ENCODE measurements around the gene RALGPS2.
"Not testable (repeated sequence)": the region's sequence is repeated elsewhere in the genome, so short reads cannot be mapped to it uniquely, and the experiment has no call there.

The RALGPS2 gene

DNA sequence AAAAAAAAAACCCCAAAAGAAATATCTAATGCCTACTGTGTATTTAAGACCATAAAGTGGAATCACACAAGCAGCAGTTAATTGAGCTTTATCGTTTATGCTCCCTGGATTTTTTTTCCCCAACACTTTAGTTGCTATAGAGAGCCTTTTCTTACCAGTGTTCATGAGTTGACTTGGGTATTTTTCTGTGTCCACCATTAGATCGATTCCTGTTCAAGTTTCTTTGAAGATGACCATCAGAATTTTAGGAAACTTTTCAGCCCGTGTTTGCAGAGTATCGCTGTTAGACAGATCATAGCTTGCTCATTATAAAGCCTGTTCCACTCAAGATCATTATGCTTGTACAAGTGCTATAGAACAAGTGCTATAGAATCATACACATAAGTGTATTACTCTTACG lies 1.5 kb downstream of the RALGPS2 start:
- no peaks in the 10 kb centered on the region for H3K9me3 ChIP-seq (ENCODE audit: control insufficient read depth, low read length)
- peak overlapping the region; percentile 84 for H3K4me3 ChIP-seq (ENCODE audit: low read length)
- H3K9ac ChIP-seq (ENCODE audit: low read length): peak overlapping the region; percentile 95
- no peaks in the 10 kb centered on the region for H3K27me3 ChIP-seq (ENCODE audit: control insufficient read depth, insufficient read depth, low read length)
- peaks cover 9% of the 10 kb centered on the region for H3K4me1 ChIP-seq (ENCODE audit: control insufficient read depth, insufficient read depth, low read length)
- H3K36me3 ChIP-seq (ENCODE audit: control insufficient read depth, insufficient read depth, low read length): no peaks in the 10 kb centered on the region

DNA sequence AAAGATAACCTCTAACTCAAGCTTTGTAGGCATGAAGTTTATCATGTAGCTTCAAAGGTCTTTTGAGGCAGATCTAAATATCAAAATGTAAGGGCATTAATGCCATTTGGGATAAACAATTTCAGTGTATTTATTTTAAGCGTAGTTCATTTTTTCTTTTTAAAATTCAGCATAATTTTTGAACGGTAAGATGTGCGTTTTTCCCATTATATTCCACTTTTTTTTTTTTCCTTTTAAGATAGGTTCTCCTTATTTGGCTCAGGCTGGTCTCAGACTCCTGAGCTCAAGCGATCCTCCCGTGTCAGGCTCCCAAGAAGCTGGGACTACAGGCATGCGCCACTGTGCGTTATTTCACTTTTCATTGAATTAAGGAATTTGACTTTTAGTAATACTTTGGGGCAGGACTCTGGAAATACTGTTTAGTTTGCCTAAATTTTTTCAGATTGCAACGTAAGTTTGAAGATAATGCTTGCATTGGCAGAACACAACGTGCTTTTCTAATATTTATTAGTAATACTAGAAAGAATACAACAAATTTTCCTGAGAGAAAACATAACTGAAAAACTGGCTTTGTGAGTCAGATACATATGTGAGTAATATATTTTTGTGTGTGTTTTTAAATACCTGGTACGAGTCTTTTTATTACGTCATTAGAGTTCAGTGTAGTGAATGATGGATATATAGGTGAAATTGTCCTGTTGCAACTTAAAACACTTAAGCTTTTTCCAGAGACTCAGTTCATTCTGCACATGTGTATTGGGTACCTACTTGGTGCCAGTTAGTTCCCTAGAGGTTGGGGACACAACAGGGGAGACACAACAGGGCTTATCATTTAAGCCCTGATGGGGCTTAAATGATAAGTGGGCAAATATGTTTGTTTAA lies 2.2 kb downstream of the RALGPS2 start:
- H3K36me3 ChIP-seq (ENCODE audit: control insufficient read depth, insufficient read depth, low read length): no peaks in the 10 kb centered on the region
- peaks cover 9% of the 10 kb centered on the region for H3K4me1 ChIP-seq (ENCODE audit: control insufficient read depth, insufficient read depth, low read length)
- H3K9ac ChIP-seq (ENCODE audit: low read length): peak overlapping the region; percentile 95
- H3K4me3 ChIP-seq (ENCODE audit: low read length): no peak overlapping the region
- no peaks in the 10 kb centered on the region for H3K27me3 ChIP-seq (ENCODE audit: control insufficient read depth, insufficient read depth, low read length)
- H3K9me3 ChIP-seq (ENCODE audit: control insufficient read depth, low read length): no peaks in the 10 kb centered on the region

- H3K27me3 ChIP-seq (ENCODE audit: control insufficient read depth, insufficient read depth, low read length): no peaks in the 10 kb centered on the region
Measured at GRCh38 chr1:178733972-178734371, 8.9 kb downstream of the RALGPS2 start.

DNA sequence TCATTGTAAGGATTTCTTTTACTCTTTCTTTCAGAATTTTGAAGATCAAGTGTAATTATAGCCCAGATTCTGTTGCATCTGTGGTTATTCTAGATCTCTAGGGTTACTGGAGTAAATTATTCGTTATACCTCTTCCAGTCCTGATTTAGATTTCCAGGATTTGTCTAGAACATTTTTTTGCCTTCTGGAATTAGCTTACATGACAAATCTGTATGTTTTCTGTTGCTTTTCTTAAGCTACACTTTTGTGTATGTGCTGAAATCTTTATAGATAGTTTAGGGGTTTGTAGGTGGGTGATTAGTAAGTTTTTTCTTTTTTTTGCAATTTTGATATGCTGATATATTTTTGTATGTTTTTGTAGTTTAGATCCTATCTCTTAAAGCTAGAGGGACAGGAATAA lies 13.7 kb downstream of the RALGPS2 start:
- Histone ChIP-seq H3K9me3 (ENCODE audit: control insufficient read depth, low read length) (no peaks in the 10 kb centered on the region), H3K4me3 (ENCODE audit: low read length) (no peak overlapping the region), H3K27me3 (ENCODE audit: control insufficient read depth, insufficient read depth, low read length) (no peaks in the 10 kb centered on the region), H3K9ac (ENCODE audit: low read length) (no peak overlapping the region), H3K36me3 (ENCODE audit: control insufficient read depth, insufficient read depth, low read length) (no peaks in the 10 kb centered on the region), H3K4me1 (ENCODE audit: control insufficient read depth, insufficient read depth, low read length) (no peaks in the 10 kb centered on the region)

More at GRCh38 chr1:178733972-178734371, 8.9 kb downstream of the RALGPS2 start:
- Histone ChIP-seq H3K4me1 (ENCODE audit: control insufficient read depth, insufficient read depth, low read length) (no peaks in the 10 kb centered on the region), H3K9me3 (ENCODE audit: control insufficient read depth, low read length) (no peaks in the 10 kb centered on the region), H3K4me3 (ENCODE audit: low read length) (no peak overlapping the region), H3K36me3 (ENCODE audit: control insufficient read depth, insufficient read depth, low read length) (no peaks in the 10 kb centered on the region), H3K9ac (ENCODE audit: low read length) (no peak overlapping the region)

DNA sequence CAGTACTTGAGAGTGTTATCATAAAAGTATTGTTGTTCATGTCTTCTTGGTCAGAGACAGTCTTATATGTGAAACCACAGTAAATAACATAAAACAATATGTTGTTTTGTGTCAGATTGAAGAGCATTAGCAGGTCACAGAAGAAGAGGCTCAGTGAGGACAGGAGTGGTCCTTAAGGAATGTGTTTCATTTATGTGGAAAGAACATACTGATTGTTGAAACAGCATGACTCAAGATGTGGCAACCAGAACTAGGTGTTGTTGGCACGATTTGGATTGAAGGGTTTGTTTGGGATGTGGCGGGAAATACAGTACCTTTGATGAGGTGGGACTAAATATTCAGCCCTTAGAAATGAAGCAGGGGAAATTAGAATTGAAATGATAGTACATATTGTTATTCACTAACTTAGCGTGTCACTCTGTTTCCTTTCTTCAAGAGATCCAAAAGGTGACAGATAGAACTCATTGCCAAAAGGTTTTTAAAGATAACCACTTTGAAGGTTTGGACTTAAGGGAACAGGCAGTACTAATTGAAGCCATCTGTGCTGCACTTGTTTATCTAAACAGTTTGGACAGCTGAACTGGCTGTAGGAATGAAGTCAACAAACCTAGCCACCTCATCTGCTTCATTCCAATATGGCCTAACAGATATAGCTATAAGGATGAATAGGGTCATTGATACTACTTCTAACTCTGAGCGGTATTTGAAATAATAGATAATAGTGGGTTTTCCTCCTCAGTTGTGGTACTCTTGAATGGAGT lies 14.4 kb downstream of the RALGPS2 start:
- Histone ChIP-seq H3K9ac (ENCODE audit: low read length) (no peak overlapping the region), H3K9me3 (ENCODE audit: control insufficient read depth, low read length) (no peaks in the 10 kb centered on the region), H3K36me3 (ENCODE audit: control insufficient read depth, insufficient read depth, low read length) (no peaks in the 10 kb centered on the region), H3K4me3 (ENCODE audit: low read length) (no peak overlapping the region), H3K27me3 (ENCODE audit: control insufficient read depth, insufficient read depth, low read length) (no peaks in the 10 kb centered on the region), H3K4me1 (ENCODE audit: control insufficient read depth, insufficient read depth, low read length) (no peaks in the 10 kb centered on the region)

GRCh38 chr1:178740491-178740890 lies 15.4 kb downstream of the RALGPS2 start:
- no peak overlapping the region for H3K4me3 ChIP-seq (ENCODE audit: low read length)
- H3K27me3 ChIP-seq (ENCODE audit: control insufficient read depth, insufficient read depth, low read length): no peaks in the 10 kb centered on the region
- no peaks in the 10 kb centered on the region for H3K36me3 ChIP-seq (ENCODE audit: control insufficient read depth, insufficient read depth, low read length)
- H3K9ac ChIP-seq (ENCODE audit: low read length): no peak overlapping the region
- no peaks in the 10 kb centered on the region for H3K4me1 ChIP-seq (ENCODE audit: control insufficient read depth, insufficient read depth, low read length)
- H3K9me3 ChIP-seq (ENCODE audit: control insufficient read depth, low read length): no peaks in the 10 kb centered on the region

- Histone ChIP-seq H3K27me3 (ENCODE audit: control insufficient read depth, insufficient read depth, low read length) (no peaks in the 10 kb centered on the region), H3K4me3 (ENCODE audit: low read length) (no peak overlapping the region), H3K9me3 (ENCODE audit: control insufficient read depth, low read length) (no peaks in the 10 kb centered on the region), H3K9ac (ENCODE audit: low read length) (no peak overlapping the region), H3K36me3 (ENCODE audit: control insufficient read depth, insufficient read depth, low read length) (no peaks in the 10 kb centered on the region), H3K4me1 (ENCODE audit: control insufficient read depth, insufficient read depth, low read length) (no peaks in the 10 kb centered on the region)
Measured at GRCh38 chr1:178740924-178741323, 15.9 kb downstream of the RALGPS2 start.

- no peaks in the 10 kb centered on the region for H3K9me3 ChIP-seq (ENCODE audit: control insufficient read depth, low read length)
- no peaks in the 10 kb centered on the region for H3K36me3 ChIP-seq (ENCODE audit: control insufficient read depth, insufficient read depth, low read length)
- H3K4me1 ChIP-seq (ENCODE audit: control insufficient read depth, insufficient read depth, low read length): no peaks in the 10 kb centered on the region
- no peaks in the 10 kb centered on the region for H3K27me3 ChIP-seq (ENCODE audit: control insufficient read depth, insufficient read depth, low read length)
- H3K4me3 ChIP-seq (ENCODE audit: low read length): no peak overlapping the region
- no peak overlapping the region for H3K9ac ChIP-seq (ENCODE audit: low read length)
Measured at GRCh38 chr1:178743801-178744200, 18.8 kb downstream of the RALGPS2 start.

DNA sequence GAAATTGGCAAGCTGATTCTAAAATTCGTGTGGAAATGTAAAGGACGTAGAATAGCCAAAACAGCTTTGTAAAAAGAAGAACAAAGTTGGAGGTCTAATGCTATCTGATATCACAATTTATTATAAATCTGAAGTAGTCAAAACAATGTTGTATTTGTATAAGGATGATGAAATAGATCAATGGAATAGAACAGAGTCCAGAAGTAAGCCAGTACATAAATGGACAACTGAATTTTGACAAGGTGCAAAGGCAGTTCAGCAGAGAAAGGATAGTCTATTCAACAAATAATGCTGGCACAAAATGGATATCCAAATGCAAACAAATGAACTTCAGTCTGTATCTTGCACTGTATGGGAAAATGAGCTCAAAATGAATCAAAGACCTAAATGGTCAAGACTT lies 20.2 kb downstream of the RALGPS2 start:
- no peak overlapping the region for H3K9ac ChIP-seq (ENCODE audit: low read length)
- no peaks in the 10 kb centered on the region for H3K9me3 ChIP-seq (ENCODE audit: control insufficient read depth, low read length)
- H3K4me3 ChIP-seq (ENCODE audit: low read length): no peak overlapping the region
- no peaks in the 10 kb centered on the region for H3K36me3 ChIP-seq (ENCODE audit: control insufficient read depth, insufficient read depth, low read length)
- no peaks in the 10 kb centered on the region for H3K27me3 ChIP-seq (ENCODE audit: control insufficient read depth, insufficient read depth, low read length)
- no peaks in the 10 kb centered on the region for H3K4me1 ChIP-seq (ENCODE audit: control insufficient read depth, insufficient read depth, low read length)

- no peak overlapping the region for H3K9ac ChIP-seq (ENCODE audit: low read length)
Measured at GRCh38 chr1:178746345-178746744, 21.3 kb downstream of the RALGPS2 start.

DNA sequence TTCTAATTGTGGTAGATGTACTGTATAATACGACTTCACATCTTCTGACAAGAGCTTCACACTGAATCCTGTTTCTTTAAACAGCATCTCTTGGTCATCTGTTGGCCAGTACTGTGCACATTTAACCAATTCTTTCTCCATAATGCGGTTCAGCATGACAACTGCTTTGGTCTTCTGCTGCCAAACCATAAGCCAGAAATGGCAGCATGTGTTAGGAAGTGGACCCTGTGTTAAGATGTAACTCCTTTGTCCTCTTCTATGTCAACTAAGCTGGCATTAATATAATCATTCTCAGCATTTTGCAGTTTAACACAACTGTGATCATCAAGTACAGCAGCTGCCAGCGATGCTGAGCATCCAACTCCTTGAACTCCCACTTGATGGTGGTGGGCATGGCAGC lies 22.3 kb downstream of the RALGPS2 start:
- H3K27me3 ChIP-seq (ENCODE audit: control insufficient read depth, insufficient read depth, low read length); H3K9ac ChIP-seq (ENCODE audit: low read length); H3K36me3 ChIP-seq (ENCODE audit: control insufficient read depth, insufficient read depth, low read length); H3K9me3 ChIP-seq (ENCODE audit: control insufficient read depth, low read length); H3K4me3 ChIP-seq (ENCODE audit: low read length); H3K4me1 ChIP-seq (ENCODE audit: control insufficient read depth, insufficient read depth, low read length): not testable (repeated sequence)

More at GRCh38 chr1:178746345-178746744, 21.3 kb downstream of the RALGPS2 start:
- no peak overlapping the region for H3K4me3 ChIP-seq (ENCODE audit: low read length)
- no peaks in the 10 kb centered on the region for H3K36me3 ChIP-seq (ENCODE audit: control insufficient read depth, insufficient read depth, low read length)
- no peaks in the 10 kb centered on the region for H3K4me1 ChIP-seq (ENCODE audit: control insufficient read depth, insufficient read depth, low read length)
- no peaks in the 10 kb centered on the region for H3K27me3 ChIP-seq (ENCODE audit: control insufficient read depth, insufficient read depth, low read length)
- no peaks in the 10 kb centered on the region for H3K9me3 ChIP-seq (ENCODE audit: control insufficient read depth, low read length)

DNA sequence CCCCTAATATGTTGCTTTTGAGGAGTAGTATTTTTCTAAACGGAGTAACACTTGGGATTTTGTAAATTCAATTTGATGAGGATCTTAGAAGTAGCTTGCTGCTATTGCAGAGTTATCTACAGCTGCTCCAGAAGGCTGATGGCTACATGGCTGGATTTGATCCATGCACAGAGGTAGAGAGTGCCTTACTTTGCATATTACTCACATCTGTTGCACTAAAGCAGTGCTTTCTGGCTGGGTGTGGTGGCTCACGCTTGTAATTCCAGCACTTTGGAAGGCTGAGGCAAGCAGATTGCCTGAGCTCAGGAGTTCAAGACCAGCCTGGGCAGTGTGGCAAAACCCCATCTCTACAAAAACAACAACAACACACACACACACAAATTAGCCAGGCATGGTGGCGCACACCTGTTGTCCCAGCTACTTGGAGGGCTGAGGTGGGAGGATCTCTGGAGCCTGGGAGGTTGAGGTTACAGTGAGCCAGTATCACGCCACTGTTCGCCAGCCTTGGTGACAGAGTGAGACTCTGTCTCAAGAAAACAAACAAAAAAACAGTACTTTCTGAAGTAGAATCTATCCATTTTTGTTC lies 24.6 kb downstream of the RALGPS2 start:
- Histone ChIP-seq H3K4me1 (ENCODE audit: control insufficient read depth, insufficient read depth, low read length) (no peaks in the 10 kb centered on the region), H3K4me3 (ENCODE audit: low read length) (no peak overlapping the region), H3K27me3 (ENCODE audit: control insufficient read depth, insufficient read depth, low read length) (no peaks in the 10 kb centered on the region), H3K9ac (ENCODE audit: low read length) (no peak overlapping the region), H3K9me3 (ENCODE audit: control insufficient read depth, low read length) (no peaks in the 10 kb centered on the region), H3K36me3 (ENCODE audit: control insufficient read depth, insufficient read depth, low read length) (no peaks in the 10 kb centered on the region)
